Common myeloid progenitor, CD34-positive (primary cell): ENCODE measurements around the gene TMEM163.

Experiments
- CTCF ChIA-PET: fragments of 350-600 bp; sonication (Branson Sonifier 250); formaldehyde crosslinking; loops from one replicate; lab custom pipeline; 2021; ENCODE audit warnings: antibody characterized with exemption; lab: Charles Lee
- POLR2A ChIA-PET: fragments of 350-600 bp; sonication (Branson Sonifier 250); formaldehyde crosslinking; loops from one replicate; lab custom pipeline; 2021; ENCODE audit warnings: antibody characterized with exemption; lab: Charles Lee
- DNase-seq, 3 donors: peaks; one replicate each; pipeline versions ENCODE4 v3.0.0 to v3.0.0-alpha.2; 2013
- H3K27ac ChIP-seq, 2 experiments: 1 replicate in 1 of 2; 2 replicates in 1 of 2; pipeline ENCODE4 v1.7.0; 2013; ENCODE audit warnings: inconsistent platforms in 2 of 2, low read length in 2 of 2, mild to moderate bottlenecking in 2 of 2, low read depth in 1 of 2, moderate library complexity in 1 of 2; ENCODE audit not compliant: severe bottlenecking in 2 of 2, insufficient read depth in 1 of 2, poor library complexity in 1 of 2
- H3K27me3 ChIP-seq, 5 experiments: replicated peaks in 2 of 5; 1 replicate in 3 of 5; 2 replicates in 2 of 5; pipeline versions ENCODE4 v1.6.1 to v1.7.0; 2013; ENCODE audit warnings: low read length in 4 of 5, mild to moderate bottlenecking in 2 of 5, moderate library complexity in 2 of 5, inconsistent platforms in 1 of 5; ENCODE audit not compliant: insufficient read depth in 5 of 5, control insufficient read depth in 4 of 5
- H3K36me3 ChIP-seq, 4 experiments: 1 replicate in 2 of 4; 2 replicates in 2 of 4; pipeline versions ENCODE4 v1.6.1 to v1.7.0; 2013; ENCODE audit warnings: low read length in 3 of 4, control low read depth in 1 of 4, mild to moderate bottlenecking in 1 of 4; ENCODE audit not compliant: control insufficient read depth in 4 of 4, insufficient read depth in 4 of 4
- H3K4me1 ChIP-seq, 4 experiments: 1 replicate in 3 of 4; 2 replicates in 1 of 4; pipeline versions ENCODE4 v1.6.1 to v1.7.1; 2013; ENCODE audit warnings: low read length in 3 of 4, mild to moderate bottlenecking in 3 of 4, control low read depth in 1 of 4, inconsistent platforms in 1 of 4, moderate library complexity in 1 of 4; ENCODE audit not compliant: control insufficient read depth in 4 of 4, insufficient read depth in 4 of 4; ENCODE audit errors: control extremely low read depth in 1 of 4
- H3K4me3 ChIP-seq, 7 experiments: 1 replicate in 4 of 7; 2 replicates in 3 of 7; pipeline versions ENCODE4 v1.5.1 to v1.7.0; 2013; ENCODE audit warnings: mild to moderate bottlenecking in 7 of 7, low read length in 6 of 7, moderate library complexity in 6 of 7, inconsistent platforms in 2 of 7, low read depth in 2 of 7, control low read depth in 1 of 7; ENCODE audit not compliant: insufficient read depth in 4 of 7, control insufficient read depth in 1 of 7; ENCODE audit errors: extremely low read depth in 1 of 7
- H3K9me3 ChIP-seq, 5 experiments: 1 replicate in 4 of 5; 2 replicates in 1 of 5; pipeline versions ENCODE4 v1.6.1 to v1.7.1; 2013; ENCODE audit warnings: low read length in 4 of 5, mild to moderate bottlenecking in 2 of 5, inconsistent platforms in 1 of 5, low read depth in 1 of 5, moderate library complexity in 1 of 5; ENCODE audit not compliant: control insufficient read depth in 4 of 5, insufficient read depth in 2 of 5; ENCODE audit errors: control extremely low read depth in 1 of 5
- WGBS: methylation state at CpG from one replicate; pipeline ENCODE4 v1.1.5; 2013; ENCODE audit not compliant: insufficient coverage; 5-methylcytosine and 5-hydroxymethylcytosine counted together

Gene TMEM163

DNA sequence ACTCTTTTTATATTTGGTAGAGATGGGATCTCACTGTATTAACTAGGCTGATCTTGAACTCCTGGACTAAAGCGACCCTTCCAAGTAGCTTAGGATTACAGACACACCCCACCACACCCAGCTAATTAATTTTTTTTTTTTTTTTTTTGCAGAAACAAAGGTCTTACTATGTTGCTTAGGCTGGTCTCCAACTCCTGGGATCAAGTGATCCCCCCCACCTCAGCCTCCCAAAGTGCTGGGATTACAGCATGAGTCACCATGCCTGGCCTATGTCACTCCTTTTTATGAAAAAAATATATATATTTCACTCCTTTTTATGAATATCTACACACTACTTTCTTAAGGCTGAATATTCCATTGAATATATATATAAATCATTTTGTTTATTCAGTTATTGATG lies 302.2 kb downstream of the TMEM163 start:
- H3K4me1 ChIP-seq, result peaks cover 0 to 3% (median 3%) of the 10 kb centered on the region in 4 experiments
- POLR2A ChIA-PET, result no interaction called here
- H3K27ac ChIP-seq, result no peak overlapping the region
- no peaks in the 10 kb centered on the region for H3K27me3 ChIP-seq
- no CpG with 5 or more reads among the region's 1 CpG for WGBS
- DNase-seq, result no peak
- H3K36me3 ChIP-seq, result peaks cover 2 to 13% (median 3%) of the 10 kb centered on the region in 4 experiments
- no peak overlapping the region for H3K4me3 ChIP-seq
- no peaks in the 10 kb centered on the region for H3K9me3 ChIP-seq
- CTCF ChIA-PET, result interaction anchor here (1.5 kb wide), 1 partner anchor 210 kb away, joined by 3 read pairs; no protein-coding TSS in a partner anchor

DNA sequence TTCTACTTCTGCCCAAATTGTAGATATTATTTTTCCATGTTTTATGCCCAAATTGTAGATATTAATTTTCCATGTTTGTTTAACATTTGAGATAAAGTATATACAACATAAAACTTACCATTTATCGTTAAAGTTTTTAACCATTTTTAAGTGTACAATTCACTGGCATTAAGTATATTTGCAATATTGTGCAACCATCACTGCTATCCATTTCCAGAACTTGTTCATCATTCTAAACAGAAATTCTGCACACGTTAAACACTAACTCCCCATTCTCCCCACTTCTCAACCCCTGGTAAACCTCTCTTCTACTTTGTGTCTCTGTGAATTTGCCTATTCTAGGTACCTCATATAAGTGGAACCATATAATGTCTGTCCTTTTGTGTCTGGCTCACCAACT lies 302.8 kb downstream of the TMEM163 start:
- WGBS, result 100% methylated on average over 1 of the region's 2 CpGs
- no peaks in the 10 kb centered on the region for H3K9me3 ChIP-seq
- H3K4me1 ChIP-seq, result peaks cover 0 to 6% (median 4%) of the 10 kb centered on the region in 4 experiments
- H3K36me3 ChIP-seq, result peaks cover 2 to 13% (median 3%) of the 10 kb centered on the region in 4 experiments
- H3K27me3 ChIP-seq, result no peaks in the 10 kb centered on the region
- POLR2A ChIA-PET, result no interaction called here
- no peak overlapping the region for H3K27ac ChIP-seq
- CTCF ChIA-PET, result interaction anchor here (1.2 to 8.2 kb wide), 3 partner anchors 34 to 299 kb away, joined by 3 to 109 read pairs (median 3); no protein-coding TSS in a partner anchor
- no peak overlapping the region for H3K4me3 ChIP-seq
- no peak for DNase-seq

DNA sequence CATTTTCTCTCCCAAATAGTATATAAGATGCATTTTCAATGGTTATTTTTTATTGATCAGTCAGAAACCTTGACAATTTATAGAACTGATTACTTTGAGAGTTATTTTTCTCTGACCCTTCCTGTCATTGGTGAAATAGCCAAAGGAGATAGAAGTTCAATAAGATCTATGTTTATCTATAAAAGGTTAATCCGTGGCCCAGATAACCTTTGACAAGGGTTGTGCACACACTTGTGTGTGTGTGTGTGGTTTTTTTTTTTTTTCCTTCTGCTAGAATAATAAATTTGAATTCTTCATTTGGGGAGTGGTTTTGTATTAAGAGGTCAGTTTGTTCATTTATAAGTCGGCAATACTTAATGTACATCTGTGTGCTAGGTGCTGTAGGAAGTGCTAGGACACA lies 304.9 kb downstream of the TMEM163 start:
- Histone ChIP-seq H3K4me1 (peaks cover 0 to 6% (median 4%) of the 10 kb centered on the region in 4 experiments), H3K36me3 (peaks cover 2 to 13% (median 3%) of the 10 kb centered on the region in 4 experiments), H3K4me3 (no peak overlapping the region), H3K9me3 (no peaks in the 10 kb centered on the region), H3K27me3 (no peaks in the 10 kb centered on the region), H3K27ac (no peak overlapping the region)
- DNase-seq, result no peak
- CTCF ChIA-PET, result interaction anchor here (1.3 to 8.2 kb wide), 4 partner anchors 206 to 528 kb away, joined by 4 to 109 read pairs (median 51); no protein-coding TSS in a partner anchor
- 83% methylated on average over 2 of the region's 2 CpGs for WGBS
- POLR2A ChIA-PET, result interaction anchor here (0.6 kb wide), 1 partner anchor 200 kb away, joined by 3 read pairs; no protein-coding TSS in a partner anchor

DNA sequence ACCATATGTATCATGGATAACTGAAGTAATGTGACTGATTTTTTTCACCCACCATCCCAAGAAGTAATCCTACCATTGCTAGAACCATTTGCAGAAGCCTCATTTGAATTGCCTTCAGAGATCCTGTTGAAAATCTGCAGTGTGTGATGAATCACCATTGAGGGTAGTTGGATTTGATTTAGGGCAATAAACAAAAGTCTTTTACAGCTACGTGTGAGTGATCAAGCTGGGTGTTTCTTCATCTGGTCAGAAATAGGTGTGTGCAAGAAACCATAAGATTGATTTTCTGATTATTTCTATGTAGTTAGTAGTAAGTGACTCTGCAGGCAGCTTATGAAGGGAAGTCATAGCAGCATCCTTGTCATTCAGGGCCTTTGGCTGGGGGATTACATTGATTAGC lies 305.4 kb downstream of the TMEM163 start:
- Histone ChIP-seq H3K4me3 (no peak overlapping the region), H3K27me3 (no peaks in the 10 kb centered on the region), H3K4me1 (peaks cover 0 to 6% (median 5%) of the 10 kb centered on the region in 4 experiments), H3K36me3 (peaks cover 2 to 10% (median 3%) of the 10 kb centered on the region in 4 experiments), H3K27ac (no peak overlapping the region), H3K9me3 (no peaks in the 10 kb centered on the region)
- 100% methylated on average over 1 of the region's 1 CpG for WGBS
- ChIA-PET POLR2A (no interaction called here), CTCF (interaction anchor here (1.1 to 8.2 kb wide), 5 partner anchors 123 to 528 kb away, joined by 3 to 109 read pairs (median 14); no protein-coding TSS in a partner anchor)
- DNase-seq, result no peak

DNA sequence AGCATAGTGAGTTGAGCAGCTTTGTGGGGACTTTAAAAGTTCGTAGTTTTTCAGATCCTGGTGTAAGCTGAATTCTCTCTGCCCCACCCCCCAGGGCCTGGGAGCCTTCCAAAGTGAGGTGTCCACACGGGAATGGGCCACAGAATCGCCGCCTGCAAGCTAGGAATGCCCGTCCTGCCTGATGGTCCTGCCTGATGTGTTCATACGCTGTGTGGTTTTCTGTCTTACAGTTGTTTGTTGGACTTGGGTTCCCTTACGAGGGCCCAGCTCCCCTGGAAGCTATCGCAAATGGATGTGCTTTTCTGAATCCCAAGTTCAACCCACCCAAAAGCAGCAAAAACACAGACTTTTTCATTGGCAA lies 306.2 kb downstream of the TMEM163 start:
- ChIA-PET POLR2A (no interaction called here), CTCF (interaction anchor here (0.8 to 8.2 kb wide), 22 partner anchors 9 to 527 kb away, joined by 3 to 109 read pairs (median 4); no protein-coding TSS in a partner anchor)
- H3K4me1 ChIP-seq, result peaks cover 3 to 14% (median 8%) of the 10 kb centered on the region in 4 experiments
- DNase-seq, result no peak
- H3K36me3 ChIP-seq, result peaks cover 2 to 7% (median 3%) of the 10 kb centered on the region in 4 experiments
- no peaks in the 10 kb centered on the region for H3K27me3 ChIP-seq
- no peak overlapping the region for H3K4me3 ChIP-seq
- no peaks in the 10 kb centered on the region for H3K9me3 ChIP-seq
- H3K27ac ChIP-seq, result no peak overlapping the region
- 97% methylated on average over 8 of the region's 8 CpGs for WGBS

DNA sequence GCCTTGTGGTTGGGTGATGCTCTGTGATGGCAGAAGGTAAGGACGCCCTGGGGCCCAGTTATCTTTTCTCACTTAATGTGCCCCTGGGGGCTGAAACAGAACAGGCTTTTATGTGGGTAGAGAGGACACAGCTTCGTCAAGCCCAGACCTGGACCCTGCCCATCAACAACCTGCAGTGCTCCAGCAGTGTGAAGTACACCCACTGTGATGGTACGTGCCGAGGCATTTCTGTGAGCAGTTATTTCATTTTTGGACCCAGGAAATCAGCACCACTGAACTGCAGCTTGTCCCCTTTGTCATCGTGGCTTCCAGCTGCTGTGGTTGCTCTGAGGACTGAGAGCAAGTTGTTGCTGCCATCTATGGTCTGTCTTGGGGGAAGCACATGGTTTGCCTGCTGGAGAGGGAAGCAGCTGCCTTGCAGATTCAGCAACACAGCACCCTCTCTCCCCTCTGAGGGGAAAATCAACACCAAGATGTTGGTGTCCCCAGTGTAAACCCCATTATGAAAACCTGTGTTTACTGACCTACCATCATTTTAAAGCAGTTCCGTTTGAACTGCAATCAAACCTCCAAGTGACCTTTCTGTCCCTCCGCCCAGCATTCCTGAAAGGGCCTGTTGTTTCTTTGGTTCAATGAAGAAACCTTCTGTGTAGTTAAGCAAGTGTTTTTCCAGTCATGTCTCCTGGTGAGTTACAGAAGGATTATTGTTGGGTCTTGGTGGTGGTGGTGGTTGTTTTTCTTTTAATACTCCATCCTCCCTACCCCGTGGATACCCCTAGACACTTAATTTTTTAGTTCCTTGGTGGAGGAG lies 306.8 kb downstream of the TMEM163 start:
- no peaks in the 10 kb centered on the region for H3K9me3 ChIP-seq
- WGBS, result 38% methylated on average over 4 of the region's 8 CpGs
- DNase-seq, result peak; percentile 78 to 91 (median 90)
- peaks cover 2 to 10% (median 3%) of the 10 kb centered on the region in 4 experiments for H3K36me3 ChIP-seq
- ChIA-PET POLR2A (interaction anchor here (1.6 kb wide), 1 partner anchor 294 kb away, joined by 8 read pairs; no protein-coding TSS in a partner anchor), CTCF (interaction anchor here (0.8 to 8.2 kb wide), 37 partner anchors 9 to 533 kb away, joined by 3 to 109 read pairs (median 4); partner anchors contain the start of gene MGAT5)
- H3K4me3 ChIP-seq, result no peak overlapping the region
- H3K27me3 ChIP-seq, result no peaks in the 10 kb centered on the region
- H3K4me1 ChIP-seq, result peaks cover 6 to 14% (median 8%) of the 10 kb centered on the region in 4 experiments
- H3K27ac ChIP-seq, result no peak overlapping the region
